GM12865 (cell line): ENCODE data around the gene RFNG.

Experiments
- DNase-seq: peaks from one replicate; pipeline ENCODE4 v3.0.0; 2010; ENCODE audit warnings: low read depth
- H3K4me3 ChIP-seq: 2 replicates; pipeline ENCODE4 v1.5.1; 2011; ENCODE audit warnings: mild to moderate bottlenecking, low read depth, low read length, control low read depth
- CTCF ChIP-seq: IDR thresholded peaks from 2 replicates; pipeline ENCODE4 v1.5.1; 2011; ENCODE audit warnings: low read length, control low read depth, low read depth, inconsistent platforms; ENCODE audit not compliant: insufficient read depth; ENCODE audit errors: missing control alignments

Gene RFNG

GRCh38 chr17:82010575-82011525 lies 40.8 kb downstream of the RFNG start:
- H3K4me3 ChIP-seq: no peak overlapping the region
- no peak for DNase-seq
- TF ChIP-seq CTCF: no peak

GRCh38 chr17:82009413-82009812 lies 42.2 kb downstream of the RFNG start:
- DNase-seq: no peak
- no peak for TF ChIP-seq CTCF

GRCh38 chr17:82008941-82009405 lies 42.6 kb downstream of the RFNG start:
- TF ChIP-seq CTCF: no peak
- H3K4me3 ChIP-seq: no peak overlapping the region

More at GRCh38 chr17:82009413-82009812, 42.2 kb downstream of the RFNG start:
- no peak overlapping the region for H3K4me3 ChIP-seq

GRCh38 chr17:82008258-82008940 lies 43.2 kb downstream of the RFNG start:
- no peak overlapping the region for H3K4me3 ChIP-seq
- no peak for DNase-seq
- TF ChIP-seq CTCF: no peak

More at GRCh38 chr17:82008941-82009405, 42.6 kb downstream of the RFNG start:
- DNase-seq: no peak

- no peak for TF ChIP-seq CTCF
- no peak overlapping the region for H3K4me3 ChIP-seq
- DNase-seq: no peak
Measured at GRCh38 chr17:82007495-82008257, 43.9 kb downstream of the RFNG start.

- no peak for TF ChIP-seq CTCF
- no peak for DNase-seq
- H3K4me3 ChIP-seq: no peak overlapping the region
Measured at GRCh38 chr17:82007228-82007494, 44.5 kb downstream of the RFNG start.
